ENCODE data around the gene DARS2. TPM values are rescaled to one million over a fixed set of nuclear protein-coding genes. Genes with fewer than 3 reads are reported as not detected.

Gene DARS2
- total RNA-seq, 1 experiment from 2014 or later = 35.0 TPM

DNA sequence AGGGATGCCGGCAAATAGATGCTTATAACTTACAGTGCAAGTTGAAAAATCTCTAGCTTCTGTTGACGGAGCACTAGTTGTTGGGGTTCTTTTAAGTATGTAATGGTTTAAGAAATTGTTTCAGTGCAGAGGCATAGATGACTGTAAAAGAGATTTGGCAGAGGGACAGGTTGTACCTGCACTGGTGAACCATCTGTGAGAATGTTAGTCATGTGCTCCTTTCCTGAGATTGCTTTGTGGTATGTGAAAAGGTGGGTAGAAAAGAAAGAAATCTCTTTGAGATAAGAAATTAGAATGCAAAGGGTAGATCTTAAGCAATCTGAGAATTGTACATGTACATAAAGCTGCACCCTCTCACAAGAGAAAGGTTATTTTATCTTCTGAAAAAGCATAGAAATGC lies 63.2 kb downstream of the DARS2 start:
- Mint-ChIP-seq H3K4me3 (no peak overlapping the region), H3K4me1 (peaks cover 16 to 20% of the 10 kb centered on the region in 2 experiments), H3K27ac (peak overlapping the region in 1 of 3 experiments; percentile 28; a peak in 1 of 7 replicates), H3K9me3 (no peaks in the 10 kb centered on the region), H3K27me3 (ENCODE audit: low read depth) (no peaks in the 10 kb centered on the region), H3K36me3 (ENCODE audit: insufficient read depth in 1 of 3, low read depth in 3 of 3) (peaks cover 10 to 19% (median 13%) of the 10 kb centered on the region in 3 experiments; a peak in 6 of 7 replicates)
- Histone ChIP-seq H4K91ac (ENCODE audit: insufficient read length, low read depth, low read length) (no peak overlapping the region), H2AK5ac (ENCODE audit: insufficient read length, low read length) (no peak overlapping the region), H3K27me3 (ENCODE audit: insufficient read depth, low read length) (no peaks in the 10 kb centered on the region), H2BK15ac (ENCODE audit: low read depth, low read length) (no peak overlapping the region), H3K4ac (ENCODE audit: low read depth, low read length) (no peak overlapping the region), H3K9me3 (ENCODE audit: control insufficient read depth, low read depth, low read length) (no peaks in the 10 kb centered on the region), H3K4me2 (ENCODE audit: insufficient read depth, insufficient read length, low read length) (no peak overlapping the region), H4K5ac (ENCODE audit: insufficient read length, low read depth, low read length) (no peak overlapping the region), H3K4me1 (ENCODE audit: insufficient read depth, low read length) (peaks cover 6% of the 10 kb centered on the region; the same call in 1 of the 2 replicates), H3K56ac (ENCODE audit: insufficient read length, low read depth, low read length) (no peak overlapping the region), H2BK120ac (ENCODE audit: low read depth, low read length, poor library complexity, severe bottlenecking) (no peak overlapping the region), H3K79me2 (ENCODE audit: insufficient read depth, low read length) (no peaks in the 10 kb centered on the region; the same call in 1 of the 2 replicates), H3K9ac (ENCODE audit: extremely low read depth, insufficient read length, low read length) (no peak overlapping the region), H3K18ac (ENCODE audit: insufficient read length, low read depth, low read length) (no peak overlapping the region), H2BK12ac (ENCODE audit: insufficient read length, low read depth, low read length) (no peak overlapping the region), H3K79me1 (ENCODE audit: insufficient read depth, low read depth, low read length, poor library complexity, severe bottlenecking) (no peaks in the 10 kb centered on the region), H3K23ac (ENCODE audit: insufficient read length, low read depth, low read length) (no peak overlapping the region), H2BK5ac (ENCODE audit: insufficient read length, low read length) (no peak overlapping the region), H3K23me2 (ENCODE audit: insufficient read length, low read depth, low read length, poor library complexity, severe bottlenecking) (no peaks in the 10 kb centered on the region), H2AFZ (ENCODE audit: low read length) (no peak overlapping the region), H3T11ph (ENCODE audit: low read length) (no peak overlapping the region), H4K8ac (replicated peaks; ENCODE audit: insufficient read length, low read depth, low read length) (no peak overlapping the region), H2BK20ac (ENCODE audit: low read depth, low read length, poor library complexity, severe bottlenecking) (no peak overlapping the region), H3K14ac (ENCODE audit: insufficient read depth, low read length) (no peak overlapping the region), H4K20me1 (ENCODE audit: control insufficient read depth, insufficient read depth, insufficient read length) (no peaks in the 10 kb centered on the region), H3K27ac (ENCODE audit: insufficient read length, low read depth, low read length) (no peak overlapping the region)
- no CpG with 5 or more reads among the region's 2 CpGs for WGBS (ENCODE audit: extremely low coverage, insufficient read length, low lambda C conversion rate)
- TF ChIP-seq, protein P1, sequence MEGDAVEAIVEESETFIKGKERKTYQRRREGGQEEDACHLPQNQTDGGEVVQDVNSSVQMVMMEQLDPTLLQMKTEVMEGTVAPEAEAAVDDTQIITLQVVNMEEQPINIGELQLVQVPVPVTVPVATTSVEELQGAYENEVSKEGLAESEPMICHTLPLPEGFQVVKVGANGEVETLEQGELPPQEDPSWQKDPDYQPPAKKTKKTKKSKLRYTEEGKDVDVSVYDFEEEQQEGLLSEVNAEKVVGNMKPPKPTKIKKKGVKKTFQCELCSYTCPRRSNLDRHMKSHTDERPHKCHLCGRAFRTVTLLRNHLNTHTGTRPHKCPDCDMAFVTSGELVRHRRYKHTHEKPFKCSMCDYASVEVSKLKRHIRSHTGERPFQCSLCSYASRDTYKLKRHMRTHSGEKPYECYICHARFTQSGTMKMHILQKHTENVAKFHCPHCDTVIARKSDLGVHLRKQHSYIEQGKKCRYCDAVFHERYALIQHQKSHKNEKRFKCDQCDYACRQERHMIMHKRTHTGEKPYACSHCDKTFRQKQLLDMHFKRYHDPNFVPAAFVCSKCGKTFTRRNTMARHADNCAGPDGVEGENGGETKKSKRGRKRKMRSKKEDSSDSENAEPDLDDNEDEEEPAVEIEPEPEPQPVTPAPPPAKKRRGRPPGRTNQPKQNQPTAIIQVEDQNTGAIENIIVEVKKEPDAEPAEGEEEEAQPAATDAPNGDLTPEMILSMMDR (conservative IDR thresholded peaks at IDR 0.05) = no peak
- no peak for DNase-seq
